GM18873 (cell line): ENCODE data around the gene CPT1A.
"Not testable (repeated sequence)": the region's sequence is repeated elsewhere in the genome, so short reads cannot be mapped to it uniquely, and the experiment has no call there.

Experiments
- ATAC-seq: cut with Tn5 transposase; IDR thresholded peaks from one replicate; pipeline ENCODE4 v1.9.1; 2021; ENCODE audit warnings: mild to moderate bottlenecking, moderate library complexity, moderate number of reproducible peaks; ENCODE audit not compliant: unreplicated experiment, low FRiP score

The CPT1A gene

DNA sequence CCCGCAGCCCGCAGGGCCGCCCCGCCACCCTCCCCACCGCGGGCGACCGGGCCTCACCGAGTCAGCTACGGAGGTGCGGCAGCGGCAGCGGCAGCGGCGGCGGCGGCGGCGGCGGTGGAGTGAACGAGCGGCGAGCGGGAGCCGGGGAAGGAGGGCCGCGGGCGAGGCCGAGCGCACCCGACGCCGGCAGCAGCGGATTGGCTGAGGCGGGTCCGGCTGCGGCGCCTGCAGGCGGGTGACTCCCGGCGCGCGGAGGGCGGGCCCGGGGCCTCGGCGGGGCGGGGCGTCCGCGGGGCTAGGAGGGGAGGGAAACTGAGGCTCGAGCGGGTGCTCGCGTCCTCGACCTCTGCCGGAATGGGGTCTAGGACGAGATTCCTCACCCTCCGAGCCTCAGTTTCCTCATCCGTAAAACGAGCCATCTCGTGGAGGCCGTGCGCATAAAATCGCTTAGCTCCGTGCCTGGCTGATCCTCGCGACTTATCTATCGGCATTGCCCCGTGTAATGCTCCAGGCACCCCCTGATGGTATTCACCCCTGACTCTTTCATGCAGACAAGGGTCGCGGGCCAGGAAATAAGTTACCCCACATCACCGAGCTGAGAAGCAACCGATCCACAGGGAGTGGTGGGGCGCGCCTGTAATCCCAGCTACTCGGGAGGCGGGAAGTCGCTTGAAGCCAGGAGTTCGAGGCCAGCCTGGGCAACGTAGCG lies at the start of gene CPT1A:
Gene CPT1A (minus strand): TSS at position 199 of the 709 bp plus-strand sequence. CDS start 26,442 bp downstream, outside the sequence.
- ATAC-seq, result no peak

DNA sequence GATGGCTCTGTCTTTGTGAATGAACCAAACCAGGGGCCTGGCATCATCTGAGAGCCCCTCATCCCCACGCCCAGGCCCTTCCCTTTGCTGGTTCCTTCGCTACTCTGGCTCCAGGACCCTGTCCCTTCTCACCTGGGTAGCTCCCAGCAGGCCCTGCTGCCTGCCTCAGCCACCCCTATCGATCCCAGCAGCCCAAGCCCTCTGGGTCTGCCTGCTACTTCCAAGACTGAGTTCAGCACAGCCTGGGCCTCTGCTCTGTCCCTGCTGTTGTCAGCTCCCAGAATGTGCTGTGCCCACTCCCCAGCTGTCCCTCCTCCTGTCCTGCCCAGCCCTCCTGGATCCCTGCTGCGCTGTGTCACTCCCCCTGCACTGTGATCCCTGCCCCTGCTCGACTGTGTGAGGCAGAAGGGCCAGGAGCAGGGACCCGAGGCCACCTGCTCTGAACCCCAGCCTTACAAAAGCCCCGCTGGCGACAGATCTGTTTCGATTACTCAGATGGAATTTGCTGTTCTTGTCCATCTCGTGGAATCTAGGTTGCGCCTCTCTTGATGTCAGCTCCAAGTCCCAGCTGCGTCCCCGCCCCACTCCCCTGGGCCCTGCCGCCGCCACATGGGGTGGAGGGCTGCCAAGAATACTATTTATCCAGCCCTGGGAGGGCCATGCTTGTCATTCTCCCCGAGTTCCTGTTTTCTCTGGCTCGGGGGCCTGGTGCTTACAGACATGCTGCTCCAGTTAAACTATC lies 48.9 kb upstream of the CPT1A start:
- ATAC-seq, result no peak

DNA sequence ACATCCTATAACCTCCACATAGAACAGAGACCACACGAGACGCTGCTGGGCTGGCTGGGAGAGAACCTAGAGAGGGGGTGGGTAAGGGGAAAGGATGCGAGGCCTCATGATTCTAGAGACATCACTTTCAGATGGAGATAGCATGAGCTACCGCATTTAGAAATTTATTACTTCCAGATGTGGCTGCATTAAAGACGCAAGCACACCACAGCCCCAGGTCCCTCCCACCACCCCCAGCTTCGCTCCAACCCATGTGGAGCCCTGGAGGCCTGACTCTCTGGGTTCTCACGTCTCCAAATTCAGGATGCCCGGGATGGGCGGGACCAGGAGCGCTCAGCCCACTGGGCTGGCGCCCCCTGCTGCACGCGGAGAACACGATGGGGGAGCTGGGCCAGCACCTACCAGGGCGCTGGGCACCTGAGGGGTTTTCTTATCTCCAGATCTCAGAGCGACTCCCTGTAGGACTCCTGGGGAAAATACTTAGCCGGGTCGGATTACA lies 48.3 kb upstream of the CPT1A start:
- no peak for ATAC-seq

DNA sequence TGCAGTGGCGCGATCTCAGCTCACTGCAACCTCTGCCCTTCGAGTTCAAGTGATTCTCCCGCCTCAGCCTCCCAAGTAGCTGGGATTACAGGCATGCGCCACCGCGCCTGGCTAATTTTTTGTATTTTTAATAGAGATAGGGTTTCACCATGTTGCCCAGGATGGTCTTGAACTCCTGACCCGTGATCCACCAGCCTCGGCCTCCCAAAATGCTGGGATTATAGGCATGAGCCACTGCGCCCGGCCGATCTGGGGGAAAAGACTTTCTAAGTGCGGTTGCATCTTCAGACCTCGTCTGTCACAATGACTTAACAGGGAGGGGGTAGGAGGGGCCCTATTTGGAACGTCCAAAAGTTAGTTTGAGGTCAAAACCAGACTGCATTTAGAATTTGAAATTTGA lies 43.1 kb upstream of the CPT1A start:
- ATAC-seq, result not testable (repeated sequence)

DNA sequence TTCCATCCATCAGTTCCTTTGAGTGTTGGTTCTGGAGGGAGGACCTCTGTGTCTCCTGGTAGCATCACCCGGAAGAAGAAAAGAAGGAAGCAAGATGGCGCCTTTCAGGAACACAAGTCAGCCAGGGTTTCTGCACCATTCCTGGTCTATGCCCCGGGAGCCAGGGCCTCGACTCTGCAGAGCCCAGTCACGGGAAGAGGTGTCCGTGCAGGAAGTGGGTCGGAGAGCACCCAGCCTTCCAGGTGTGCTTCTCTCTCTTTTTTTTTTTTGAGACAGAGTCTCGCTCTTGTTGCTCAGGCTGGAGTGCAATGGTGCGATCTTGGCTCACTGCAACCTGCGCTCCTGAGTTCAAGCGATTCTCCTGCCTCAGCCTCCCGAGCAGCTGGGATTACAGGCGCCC lies 40.7 kb upstream of the CPT1A start:
- no peak for ATAC-seq

DNA sequence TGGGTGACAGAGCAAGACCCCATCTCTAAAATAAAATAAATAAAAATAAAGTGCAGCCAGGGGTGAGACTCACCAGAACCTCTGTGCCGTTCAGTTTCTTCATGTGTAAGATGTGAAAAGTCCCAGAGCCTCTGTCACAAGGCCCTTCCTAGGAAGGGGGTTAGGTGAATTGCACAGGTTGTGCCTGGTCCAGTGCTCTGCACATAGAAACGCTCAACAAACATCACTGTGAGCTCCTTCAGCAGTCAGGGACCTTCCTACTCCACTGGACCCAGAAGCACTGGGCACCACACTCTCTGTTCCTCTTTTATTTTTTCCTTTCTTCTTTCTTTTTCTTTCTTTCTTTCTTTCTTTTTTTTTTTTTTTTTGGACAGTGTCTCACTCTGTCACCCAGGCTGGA lies 39.6 kb upstream of the CPT1A start:
- no peak for ATAC-seq

DNA sequence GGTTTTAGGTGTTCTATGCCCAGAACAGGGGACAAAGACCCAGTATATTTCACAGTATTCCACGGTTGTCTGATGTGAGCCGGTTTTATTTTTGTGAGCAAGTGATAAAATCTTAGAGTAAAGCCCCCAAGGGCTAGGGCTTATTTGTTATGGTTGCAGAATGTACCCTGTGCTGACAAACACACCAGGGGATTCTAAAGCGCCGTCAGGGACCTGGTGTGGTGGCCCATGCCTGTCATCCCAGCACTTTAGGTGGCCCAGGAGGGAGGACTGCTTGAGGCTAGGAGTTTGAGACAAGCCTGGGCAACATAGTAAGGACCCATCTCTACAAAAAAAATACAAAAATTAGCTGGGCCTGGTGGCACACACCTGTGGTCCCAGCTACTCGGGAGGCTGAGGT lies 39.1 kb upstream of the CPT1A start:
- ATAC-seq, result no peak

DNA sequence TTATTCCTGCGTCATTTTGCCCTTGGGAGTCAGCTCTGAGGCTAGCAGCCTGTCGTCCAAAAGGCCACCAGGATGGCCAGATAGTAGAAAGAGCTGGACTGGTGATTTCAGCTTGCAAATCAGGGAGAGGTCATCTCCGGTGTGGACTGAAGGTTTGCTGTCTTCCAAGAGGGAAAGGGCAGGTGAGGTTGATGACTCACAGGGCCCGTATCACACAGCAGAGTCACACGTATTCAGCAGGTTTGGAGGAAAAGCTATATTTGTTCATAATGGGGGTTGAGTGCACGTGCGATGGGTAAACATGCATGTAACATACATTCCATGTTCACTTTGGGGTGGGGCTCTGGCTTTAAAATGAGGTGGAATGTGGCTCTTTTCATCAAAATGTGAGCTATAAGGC lies 36.3 kb upstream of the CPT1A start:
- ATAC-seq, result no peak

DNA sequence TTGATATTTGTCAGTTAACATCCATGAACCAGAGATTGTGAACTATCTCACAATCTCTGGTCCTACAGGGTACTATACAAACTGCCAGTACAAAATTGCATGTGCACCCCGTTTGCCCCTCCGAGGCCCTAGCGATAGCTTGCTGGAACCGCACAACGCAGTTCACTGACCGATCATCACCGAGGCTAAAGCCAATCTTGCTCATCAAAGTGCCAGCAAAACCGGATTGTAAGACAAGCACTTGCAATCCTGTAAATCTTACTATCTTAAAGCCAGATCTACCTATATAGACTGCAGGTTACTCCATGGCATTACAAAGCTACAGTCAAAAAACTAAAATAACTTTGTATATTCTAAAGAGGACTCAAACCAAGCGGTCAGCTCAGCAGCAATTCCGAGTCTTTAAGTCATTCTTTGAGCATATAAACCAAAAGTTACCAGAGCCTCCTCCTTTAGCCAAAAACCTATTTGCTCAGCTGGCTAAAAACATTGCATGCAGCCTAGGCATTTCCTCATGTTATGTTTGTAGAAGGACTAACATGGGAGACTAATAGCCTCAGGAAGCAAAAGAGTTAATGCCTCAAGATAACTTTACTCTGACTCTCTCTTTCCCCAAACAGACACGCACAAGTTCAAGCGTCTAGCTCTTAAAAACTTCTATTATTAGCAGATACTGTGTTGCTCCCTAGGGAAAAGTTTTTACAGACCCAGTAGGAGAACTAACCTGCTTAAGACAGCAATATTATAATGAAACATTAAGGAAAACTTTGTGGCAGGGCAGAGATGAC lies 30.7 kb upstream of the CPT1A start:
- no peak for ATAC-seq

DNA sequence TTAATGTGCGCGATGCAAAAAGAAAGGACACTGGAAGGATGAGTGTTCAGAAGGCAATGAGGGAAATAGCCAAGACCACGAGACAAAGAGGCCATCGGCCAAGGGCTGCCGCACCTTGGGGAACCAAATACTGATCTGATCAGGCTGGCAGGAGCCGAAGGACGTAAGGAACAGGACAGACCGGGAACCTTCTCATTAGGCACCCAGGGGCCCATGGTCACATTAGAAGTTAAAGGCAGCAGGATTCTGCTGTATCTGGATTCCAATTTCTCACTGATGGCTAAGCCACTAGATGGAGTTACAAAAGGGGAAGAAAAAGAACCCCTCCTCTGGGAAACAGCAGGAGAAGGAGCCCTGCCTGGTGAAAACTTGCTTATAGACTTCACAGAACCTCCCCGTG lies 28.8 kb upstream of the CPT1A start:
- no peak for ATAC-seq

DNA sequence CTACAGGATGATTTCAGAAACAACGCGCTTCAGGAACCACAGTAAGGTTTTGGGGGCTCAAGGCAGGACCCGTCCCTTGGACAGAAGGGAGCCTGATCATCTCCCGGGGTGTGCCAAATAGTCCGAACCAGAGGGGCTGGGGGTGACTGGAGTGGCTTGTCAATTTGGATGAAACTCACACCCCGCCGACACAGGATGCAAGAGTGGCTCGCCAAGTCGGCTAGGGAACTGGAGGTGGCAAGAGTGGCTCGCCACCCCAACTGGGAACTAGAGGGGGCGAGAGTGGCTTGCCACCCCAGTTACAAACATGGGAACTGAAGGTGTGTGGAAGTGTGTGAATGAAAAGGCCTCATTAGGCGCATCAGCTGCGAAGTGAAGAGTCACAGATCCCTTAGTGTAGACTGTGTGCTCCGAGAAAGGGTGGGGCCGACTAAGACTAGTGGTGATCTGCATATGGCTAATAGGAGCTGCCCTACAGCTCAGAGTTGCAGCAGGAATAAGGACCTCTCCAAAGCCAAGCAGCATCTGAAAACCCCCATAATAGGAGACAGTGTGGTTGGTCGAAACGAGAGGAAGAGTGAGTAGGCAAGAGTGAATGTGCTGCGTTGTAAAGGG lies 26.6 kb upstream of the CPT1A start:
- ATAC-seq, result no peak

DNA sequence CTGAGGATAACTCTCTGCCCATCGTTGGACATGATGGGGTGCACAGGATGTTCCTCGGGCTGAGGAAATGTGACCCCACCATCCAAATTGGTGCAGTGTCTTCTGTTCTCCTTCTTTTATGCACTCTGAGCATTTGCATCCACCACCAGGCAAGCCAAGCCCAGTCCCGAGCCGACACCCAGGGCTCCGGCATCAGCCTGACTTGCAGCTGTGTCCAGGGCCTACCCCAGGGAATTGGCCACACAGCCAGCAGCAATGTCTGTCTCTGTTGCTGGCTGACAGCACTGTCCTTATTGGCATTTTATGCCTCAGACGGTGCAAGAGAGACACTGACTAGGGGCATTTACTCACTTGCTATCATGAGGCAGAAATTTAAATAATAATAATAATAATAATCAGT lies 25.4 kb upstream of the CPT1A start:
- no peak for ATAC-seq

DNA sequence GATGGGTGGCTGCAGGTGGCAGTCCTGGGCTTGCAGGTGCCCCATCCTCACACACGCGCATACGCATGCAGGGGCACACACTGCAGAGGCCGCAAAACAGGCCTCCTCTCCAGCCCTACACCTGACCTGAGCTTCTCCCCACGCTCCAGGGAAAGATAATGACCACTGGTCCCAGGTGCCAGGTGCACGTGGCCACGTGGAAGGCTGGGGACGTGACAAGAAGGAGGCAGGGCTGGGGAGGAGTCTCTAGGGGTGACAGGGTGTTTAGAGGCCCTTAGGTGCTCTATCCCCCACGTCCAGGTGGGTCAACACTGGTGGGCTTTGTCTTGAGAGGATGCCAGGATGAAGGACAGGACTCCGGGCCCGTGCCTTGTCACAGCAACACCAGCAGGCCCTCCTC lies 23.5 kb upstream of the CPT1A start:
- ATAC-seq, result no peak

DNA sequence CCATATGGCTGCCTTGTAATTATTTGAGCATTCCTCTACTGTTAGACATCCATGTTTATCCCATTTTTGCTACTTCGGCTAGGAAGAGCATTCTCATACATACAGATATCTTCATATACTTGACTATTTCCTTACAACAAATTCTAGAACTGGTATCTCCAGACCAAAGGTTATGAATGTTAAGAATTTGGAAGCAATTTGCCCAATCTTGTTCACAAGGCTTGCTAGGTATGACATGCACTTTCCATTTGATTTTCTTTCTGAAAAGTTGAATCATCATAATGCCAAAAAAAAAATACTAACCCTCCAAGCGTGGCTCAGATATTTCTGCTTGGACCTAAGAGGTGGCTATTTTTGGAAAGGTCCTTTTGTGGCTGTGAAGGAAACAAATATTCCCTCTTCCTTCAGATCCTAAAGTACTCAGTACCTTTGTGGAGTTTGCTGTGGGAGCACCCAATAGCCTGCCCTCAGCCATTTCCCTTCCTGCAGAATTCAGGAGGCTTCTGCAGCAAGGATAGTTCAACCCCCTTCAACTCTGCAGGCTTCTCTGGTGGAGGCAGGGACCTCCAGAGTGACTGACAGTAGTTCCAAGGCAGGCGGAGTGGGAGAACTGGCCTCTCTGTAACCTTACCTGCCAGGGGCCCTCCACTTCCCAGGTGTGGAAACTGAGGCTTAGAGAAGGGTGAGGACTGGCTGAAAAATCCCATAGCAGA lies 22.0 kb upstream of the CPT1A start:
- no peak for ATAC-seq

DNA sequence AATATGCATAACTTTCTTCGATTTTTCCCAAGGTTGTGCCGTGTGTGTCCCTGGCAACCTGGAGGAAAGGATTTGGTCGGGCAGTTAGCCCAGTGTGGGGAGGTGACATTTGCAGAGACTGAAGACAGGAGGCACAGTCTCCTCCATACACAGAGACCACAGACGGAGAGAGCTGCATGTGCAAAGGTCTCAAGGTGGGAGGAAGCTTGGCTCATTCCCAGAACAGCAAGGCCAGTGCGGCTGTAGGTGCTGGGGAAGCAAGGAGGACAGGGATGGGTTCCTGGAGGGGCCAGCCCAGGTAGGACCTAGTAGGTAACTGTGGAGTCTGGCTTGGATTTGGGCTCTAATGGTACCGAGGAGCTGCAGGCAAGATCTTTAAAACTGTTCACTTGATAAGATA lies 20.7 kb upstream of the CPT1A start:
- no peak for ATAC-seq

DNA sequence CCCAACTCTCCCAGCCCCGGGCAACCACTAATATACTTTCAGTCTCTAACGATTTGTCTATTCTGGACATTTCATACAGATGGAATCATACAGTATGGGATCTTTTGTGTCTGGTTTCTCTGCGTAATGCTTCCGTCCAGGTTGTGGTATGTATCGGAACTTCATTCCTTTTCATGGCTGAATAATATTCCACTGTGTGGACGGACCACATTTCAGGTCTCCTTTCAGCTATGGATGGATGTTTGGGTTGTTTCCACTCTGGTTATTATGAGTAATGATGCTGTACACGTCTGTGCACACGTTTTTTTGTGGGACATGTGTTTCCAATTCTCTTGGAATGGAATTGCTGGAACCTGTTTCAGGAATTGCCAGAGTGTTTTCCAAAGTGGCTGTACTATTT lies 17.4 kb upstream of the CPT1A start:
- no peak for ATAC-seq

DNA sequence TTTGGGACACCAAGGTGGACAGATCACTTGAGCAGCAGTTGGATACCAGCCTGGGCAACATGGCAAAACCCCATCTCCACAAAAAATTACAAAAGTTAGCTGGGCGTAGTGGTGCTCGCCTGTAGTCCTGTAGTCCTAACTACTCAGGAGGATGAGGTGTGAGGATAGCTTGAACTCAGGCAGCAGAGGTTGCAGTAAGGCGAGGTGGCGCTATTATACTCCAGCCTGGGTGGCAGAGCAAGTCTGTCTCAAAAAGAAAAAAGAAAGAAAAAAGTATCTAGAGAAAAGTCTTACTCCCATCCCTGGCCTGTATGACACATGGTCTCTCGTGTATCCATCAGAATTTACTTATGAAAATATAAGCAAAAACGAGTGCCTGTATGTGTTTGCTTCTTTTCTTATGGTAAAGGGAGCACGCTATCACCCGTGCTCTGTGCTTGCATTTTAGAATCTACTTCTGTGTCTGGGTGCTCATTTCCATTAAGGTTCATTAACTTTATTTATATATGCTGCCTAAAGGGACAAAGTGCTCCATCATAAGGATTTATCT lies 15.4 kb upstream of the CPT1A start:
- no peak for ATAC-seq

DNA sequence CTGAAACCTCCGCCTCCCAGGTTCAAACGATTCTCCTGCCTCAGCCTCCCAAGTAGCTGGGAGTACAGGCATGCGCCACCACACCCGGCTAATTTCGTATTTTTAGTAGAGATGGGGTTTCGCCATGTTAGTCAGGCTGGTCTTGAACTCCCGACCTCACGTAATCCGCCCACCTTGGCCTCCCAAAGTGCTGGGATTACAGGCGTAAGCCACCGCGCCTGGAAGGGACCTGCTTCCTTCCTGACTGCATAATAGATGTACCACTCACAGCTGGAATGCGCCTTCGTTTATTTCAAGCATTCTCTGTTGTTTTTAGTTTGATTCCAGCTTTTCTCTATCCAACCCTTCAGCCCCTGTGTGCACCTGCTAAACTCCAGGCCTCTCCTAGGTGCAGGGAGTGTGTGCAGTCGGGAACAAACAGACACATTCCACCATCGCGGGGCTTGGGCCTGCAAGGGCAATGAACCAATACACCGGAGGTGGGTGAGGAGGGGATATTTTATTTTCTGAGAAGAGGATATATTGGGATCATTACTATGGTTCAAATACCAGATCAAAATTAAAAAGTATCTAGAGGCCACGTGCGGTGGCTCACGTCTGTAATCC lies 14.8 kb upstream of the CPT1A start:
- not testable (repeated sequence) for ATAC-seq

DNA sequence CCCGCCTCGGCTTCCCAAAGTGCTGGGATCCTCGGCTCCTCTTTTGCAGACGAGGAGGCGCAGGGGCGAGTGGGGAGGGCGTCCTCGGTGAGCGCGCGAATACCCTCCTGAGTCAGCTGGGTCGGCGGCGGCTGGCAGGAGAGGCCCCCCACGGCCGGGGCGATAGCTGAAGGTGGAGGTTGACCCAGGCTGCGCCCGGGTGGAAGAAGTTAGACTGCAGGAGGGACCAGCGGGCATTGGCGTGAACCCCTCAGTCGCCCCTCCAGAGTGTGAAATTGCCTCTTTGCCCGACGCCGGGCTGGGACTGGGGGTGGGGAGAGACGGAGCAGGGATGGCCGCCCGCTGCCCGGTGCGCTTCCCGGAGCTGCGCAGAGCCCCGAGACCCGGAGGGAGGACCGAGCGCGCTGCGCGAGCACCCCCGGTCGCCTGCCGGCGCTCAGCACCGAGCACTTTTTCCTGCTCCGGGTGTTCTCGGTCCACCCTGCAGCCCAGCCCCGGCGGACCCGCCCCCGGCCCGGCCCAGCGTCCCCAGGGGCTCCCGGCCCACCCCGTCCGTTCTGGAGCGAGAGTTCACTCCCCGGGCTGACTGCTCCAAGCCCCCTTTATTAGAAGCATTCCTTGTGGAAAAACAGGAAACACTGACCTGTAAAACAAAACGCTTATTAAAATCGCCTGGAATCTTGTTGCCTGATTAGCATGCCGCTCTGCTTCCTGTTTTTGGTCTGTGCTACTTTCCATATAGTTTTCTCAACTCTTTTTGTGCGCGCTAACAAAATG lies 13.7 kb upstream of the CPT1A start:
- ATAC-seq, result no peak
